HG03354 (cell line): ENCODE measurements around the gene PPARG.
"Not testable (repeated sequence)": the region's sequence is repeated elsewhere in the genome, so short reads cannot be mapped to it uniquely, and the experiment has no call there.

Source experiments
- ATAC-seq: cut with Tn5 transposase; IDR thresholded peaks from one replicate; pipeline ENCODE4 v1.9.1; 2021; ENCODE audit warnings: mild to moderate bottlenecking; ENCODE audit not compliant: unreplicated experiment, poor library complexity, severe bottlenecking

The PPARG gene

DNA sequence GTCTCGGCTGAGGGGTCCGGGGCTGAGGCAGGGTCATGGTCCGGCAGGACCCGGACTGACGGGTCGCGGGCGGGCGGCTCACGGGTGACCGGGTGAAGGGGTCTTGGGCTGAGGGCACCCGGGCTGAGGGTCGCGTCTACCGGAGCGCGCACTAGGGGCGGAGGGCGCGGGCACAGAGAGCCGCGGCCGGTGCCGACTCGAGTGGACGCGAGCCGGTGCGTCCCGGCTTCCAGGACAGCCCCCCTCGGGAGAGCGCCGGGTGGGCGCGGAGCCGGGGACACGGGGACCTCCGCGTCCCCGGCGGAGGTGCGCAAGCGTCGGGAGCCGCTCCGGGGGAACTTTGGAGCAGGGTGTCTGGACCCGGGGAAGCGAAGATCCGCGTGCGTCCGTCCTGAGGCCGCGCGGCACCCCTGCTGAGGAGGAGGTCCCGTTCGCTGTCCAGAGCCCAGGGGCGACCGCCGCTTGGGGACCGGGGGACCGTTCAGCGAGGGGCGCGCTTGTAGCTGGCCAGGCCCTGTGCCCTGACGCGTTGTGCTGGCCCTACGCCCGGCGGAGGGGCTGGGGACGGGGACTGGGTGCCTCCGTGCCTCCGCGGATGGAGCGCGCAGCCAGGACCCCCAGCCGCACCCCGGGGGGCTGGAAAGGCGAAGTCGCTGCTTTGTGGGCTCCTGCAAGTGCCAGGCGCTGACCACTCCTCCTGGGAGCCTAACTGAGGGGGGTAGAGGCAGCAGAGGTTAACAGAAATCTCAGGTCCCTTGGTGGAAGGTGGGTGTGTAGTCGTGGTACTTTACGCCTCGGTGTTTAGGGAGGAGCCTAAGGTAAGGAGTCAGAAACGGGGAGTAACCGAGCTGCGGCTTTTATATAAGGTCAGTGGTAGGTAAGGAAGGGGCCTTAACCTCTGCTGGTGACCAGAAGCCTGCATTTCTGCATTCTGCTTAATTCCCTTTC lies at the start of gene PPARG:
PPARG (plus strand) TSS at position 889 of the 948 bp plus-strand sequence. CDS start 90,642 bp downstream, outside the sequence.
- no peak for ATAC-seq

DNA sequence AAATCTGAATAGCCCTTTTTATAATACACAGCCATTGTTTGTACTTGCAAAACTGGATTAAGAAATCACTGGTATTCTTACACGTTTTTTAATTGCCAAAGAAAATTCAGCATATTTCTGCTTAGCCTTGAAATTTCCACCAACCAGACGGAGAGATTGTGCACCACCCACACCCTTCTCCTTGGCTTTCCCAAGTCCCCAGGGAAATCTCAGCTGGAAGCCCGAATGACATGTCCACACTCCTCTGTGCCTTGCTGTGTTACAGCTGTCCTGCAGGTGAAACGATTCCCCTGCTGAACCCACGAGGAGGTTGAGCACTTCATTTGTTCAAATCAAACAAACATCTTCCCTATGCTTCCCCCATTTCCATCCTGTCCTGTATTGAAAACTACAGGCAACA lies 49.6 kb upstream of the PPARG start:
- ATAC-seq, result no peak

DNA sequence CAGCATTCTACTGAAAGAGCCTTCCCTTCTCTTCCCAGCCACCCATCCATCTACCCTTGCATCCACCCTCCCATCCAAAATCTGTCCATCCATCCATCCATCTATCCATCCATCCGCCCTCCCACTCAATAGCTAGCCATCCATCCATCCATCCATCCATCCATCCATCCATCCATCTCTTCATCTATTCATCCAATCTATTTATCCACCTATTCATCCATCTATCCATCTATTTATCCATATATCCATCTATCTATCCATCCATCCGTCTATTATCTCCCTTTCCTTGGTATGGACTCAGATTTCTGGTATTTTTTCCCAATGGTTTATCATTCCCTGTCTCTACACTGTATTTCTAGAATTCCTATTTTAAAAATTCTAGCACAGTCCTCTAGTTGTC lies 46.1 kb upstream of the PPARG start:
- no peak for ATAC-seq

DNA sequence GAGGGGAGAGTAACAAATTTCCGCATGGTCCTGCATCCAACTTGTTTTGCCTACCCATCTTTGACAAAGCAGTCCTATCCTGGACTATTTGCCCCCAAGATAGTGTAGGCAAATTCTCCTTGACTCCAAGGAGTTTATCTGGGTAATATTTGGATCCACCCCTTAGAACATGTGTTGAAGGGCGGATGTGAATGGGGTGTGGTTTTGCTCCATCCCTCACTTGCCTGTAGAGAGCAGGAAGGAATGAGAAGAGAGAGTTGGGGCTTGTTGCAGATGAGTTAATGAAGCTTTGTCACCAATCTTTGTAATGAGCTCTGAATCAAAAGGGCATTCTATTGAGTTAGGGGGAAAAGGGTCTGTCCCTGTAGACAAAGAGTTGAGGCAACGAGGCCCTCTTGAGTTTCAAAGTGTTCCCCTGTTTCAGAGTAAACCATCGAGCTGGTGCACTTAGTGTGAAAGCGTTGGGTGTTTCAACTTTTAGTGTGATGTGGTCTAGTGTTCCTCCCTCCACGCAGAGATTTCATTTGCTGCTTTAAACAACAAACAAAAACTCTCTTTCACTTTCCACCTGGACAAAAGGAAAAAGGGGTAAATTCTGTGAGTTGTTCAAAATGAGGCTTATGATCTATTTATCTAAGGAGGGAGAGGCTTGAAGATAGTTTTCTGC lies 42.2 kb upstream of the PPARG start:
- no peak for ATAC-seq

DNA sequence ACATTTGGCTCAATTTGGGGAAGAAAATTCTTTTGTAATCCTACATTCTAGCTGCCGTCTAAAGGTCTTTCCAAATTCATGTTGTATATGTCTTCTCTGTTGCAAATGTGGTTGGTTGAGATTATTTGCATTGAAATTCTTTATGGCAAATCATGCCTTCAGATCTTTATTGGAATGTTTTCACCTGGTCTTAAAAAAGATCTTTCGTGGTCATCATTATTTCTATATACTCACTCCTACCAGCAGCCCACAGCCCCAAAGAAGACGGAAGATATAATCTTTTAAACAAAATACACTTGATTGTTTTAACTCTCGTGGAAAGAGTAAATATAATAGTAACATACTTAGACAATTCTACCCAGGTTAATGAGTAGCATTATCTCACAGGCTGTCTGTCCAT lies 41.5 kb upstream of the PPARG start:
- ATAC-seq, result no peak

DNA sequence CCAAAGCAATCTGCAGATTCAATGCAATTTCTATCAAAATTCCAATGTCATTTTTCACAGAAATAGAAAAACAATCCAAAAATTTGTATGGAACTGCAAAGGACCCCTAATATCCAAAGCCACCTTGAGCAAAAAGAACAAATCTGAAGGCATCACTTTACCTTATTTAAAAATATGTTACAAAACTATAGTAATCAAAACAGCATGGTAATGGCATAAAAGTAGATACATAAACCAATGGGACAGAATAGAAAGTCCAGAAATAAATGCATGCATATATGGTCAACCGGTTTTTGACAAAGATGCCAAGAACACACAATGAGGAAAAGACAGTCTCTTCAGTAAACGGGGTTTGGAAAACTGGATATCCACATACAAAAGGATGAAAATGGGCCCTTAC lies 39.4 kb upstream of the PPARG start:
- ATAC-seq, result no peak

DNA sequence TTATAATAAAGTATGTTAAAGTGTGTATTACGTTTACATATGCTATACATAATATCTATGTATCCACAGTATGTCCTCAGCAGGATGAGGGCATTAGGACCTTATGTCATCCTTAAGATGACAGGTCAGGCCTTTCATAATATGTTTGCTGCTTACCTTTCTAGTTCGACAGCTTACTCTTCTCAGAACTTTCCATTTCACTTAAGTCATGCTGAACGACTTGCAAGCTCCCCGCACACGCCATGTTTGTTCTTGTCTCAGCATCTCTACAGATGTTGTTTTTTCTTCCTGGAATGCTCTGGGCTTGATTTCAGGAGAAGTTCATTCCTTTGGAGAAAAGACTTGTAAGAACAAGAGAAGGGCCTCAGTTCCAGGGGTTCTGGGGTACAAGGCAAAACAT lies 36.0 kb upstream of the PPARG start:
- no peak for ATAC-seq

DNA sequence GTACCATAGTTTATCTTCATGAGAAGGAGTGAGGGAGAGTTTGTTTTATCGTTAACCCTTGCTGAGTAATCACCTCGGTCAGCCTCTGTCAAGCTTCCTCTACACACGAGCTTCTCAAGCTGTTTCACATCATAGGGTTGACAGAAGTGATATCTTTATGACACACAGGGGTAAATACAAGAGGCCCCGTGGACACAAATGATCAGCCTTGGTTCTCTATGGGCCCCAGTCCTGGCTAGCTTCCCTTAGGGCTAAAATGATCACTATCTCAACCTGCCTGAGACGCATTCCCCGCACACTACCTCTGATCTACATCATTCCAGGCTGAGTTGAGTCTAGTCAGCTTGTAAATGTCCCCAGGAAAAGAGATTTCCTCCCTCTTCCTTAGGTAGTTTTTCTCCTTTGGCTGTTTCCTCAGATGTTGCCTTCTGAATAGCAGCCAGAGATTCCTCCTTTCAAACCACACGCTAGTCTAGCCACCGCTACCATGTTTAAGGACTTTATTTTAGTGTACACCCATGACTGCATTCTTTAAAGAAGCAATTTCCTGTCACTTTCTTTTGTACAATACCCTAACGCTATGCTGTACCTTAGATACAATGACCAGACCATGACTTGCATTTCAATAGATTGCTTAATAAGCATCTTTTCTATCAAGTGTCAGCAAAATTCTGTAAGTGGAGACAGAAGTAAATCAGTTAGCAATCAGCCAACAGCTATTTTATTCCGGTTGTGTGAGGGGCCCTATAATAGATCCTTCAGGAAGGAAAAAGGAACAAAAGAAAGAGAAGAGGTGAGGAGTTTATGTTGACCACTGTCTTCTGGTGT lies 35.1 kb upstream of the PPARG start:
- ATAC-seq, result no peak

DNA sequence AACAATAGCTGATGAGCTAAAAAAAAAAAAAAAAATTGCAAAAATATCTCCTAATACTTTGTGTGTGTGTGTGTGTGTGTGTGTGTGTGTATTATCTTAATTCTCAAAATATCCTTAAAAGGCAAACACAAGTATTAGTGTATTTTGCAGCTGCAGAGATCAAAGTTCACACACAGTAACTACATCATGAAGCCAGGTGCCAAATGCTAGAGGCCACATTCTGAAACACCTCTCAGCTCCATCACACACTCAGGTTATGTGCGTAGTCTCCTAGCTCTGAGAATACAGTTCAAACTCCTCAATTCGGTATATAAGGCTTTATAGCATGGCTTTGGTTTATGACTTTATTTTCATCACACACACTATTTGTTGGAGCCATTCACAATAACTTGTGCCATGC lies 33.5 kb upstream of the PPARG start:
- ATAC-seq, result no peak

DNA sequence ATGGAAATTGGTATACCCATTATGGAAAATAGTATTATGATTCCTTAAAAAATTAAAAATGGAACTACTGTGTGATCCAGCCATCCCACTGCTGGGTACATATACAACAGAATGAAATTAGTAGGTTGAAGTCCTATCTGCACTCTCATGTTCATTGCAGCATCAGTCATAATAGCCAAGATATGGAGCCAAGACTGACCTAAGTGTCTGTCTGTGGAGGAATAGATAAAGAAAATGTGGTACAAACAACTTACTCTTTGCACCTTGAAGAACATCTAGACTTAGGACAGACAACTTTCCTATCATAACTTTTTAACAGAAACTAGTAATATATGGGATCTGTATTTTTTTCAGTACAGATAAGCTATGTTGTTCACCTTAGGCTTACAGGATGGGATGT lies 30.0 kb upstream of the PPARG start:
- ATAC-seq, result no peak

DNA sequence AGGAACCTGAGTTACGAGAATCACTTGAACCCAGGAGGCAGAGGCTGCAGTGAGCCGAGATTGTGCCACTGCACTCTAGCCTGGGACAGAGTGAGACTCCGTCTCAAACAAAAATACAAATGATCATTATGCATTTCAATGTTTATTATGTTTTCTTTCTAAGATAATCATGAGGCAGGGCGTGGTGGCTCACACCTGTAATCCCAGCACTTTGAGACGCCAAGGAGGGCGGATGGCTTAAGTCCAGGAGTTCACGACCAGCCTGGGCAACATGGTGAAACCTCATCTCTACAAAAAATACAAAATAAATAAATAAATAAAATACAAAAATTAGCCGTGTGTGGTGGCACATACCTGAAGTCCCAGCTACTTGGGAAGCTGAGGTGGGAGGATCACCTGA lies 26.7 kb upstream of the PPARG start:
- ATAC-seq, result not testable (repeated sequence)

DNA sequence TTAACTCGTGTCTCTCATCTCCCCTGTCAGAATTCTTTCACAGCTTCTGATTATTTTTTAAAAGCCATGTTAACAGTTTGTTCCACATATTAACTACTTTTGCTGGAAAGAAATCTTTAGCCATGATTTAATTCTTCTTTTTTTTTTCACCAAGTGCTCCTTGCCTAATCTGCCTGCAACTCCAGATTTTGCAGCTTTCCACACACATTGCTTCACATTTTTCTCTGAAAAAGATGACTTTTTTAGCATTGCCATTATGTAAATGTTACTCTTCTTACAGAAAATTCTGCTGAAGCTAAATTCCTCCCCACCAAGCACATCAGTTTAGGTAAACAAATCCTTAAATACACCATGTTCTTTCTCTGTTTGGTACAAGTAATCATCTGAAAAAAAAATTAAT lies 23.4 kb upstream of the PPARG start:
- ATAC-seq, result no peak

DNA sequence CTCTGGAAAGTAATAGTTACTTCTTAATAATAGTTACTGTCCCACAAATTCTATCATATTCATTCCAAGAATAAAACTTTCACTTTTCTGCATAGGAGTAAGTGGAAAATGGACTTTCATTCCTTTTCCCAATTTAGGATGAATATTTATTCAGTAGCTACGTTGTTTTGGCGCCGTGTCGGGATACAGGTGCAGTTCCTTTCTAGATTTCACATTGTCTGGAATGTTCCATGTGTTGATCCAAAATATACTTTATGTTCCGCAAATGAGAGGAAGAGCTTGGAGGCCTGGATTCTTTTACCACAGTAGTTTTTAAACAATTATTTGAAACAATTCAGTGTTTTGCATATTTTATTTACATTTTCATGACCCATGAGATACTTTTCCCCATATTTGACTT lies 22.8 kb upstream of the PPARG start:
- ATAC-seq, result no peak

DNA sequence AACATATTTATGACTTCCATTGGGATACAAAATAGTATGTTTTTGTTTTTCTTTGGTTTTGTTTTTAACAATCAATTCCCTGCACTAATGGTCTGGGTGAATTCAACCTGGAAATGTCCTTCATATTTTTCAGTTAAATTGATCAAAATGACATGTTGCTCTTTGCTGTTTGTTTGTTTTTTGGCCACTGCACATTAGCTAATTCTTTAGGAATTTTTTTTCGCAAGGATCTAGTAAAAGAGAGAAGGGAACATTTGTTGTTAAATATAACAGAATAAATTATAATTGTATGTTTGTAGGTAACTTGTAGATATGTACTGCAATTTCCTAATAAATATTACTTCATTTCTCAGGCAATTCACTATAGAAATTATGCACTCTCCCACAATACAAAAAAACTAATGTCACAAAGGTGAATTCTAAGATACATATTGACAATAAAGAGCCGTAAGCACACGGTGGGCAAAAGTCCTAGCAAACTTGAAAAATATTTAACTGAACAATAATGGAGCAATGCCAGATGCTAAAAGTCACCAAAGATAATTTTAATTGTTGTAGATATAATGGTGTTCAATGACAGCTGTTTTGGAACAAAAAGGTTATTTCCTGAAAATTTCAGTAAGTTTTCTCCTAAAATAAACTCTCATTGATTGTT lies 21.4 kb upstream of the PPARG start:
- no peak for ATAC-seq

DNA sequence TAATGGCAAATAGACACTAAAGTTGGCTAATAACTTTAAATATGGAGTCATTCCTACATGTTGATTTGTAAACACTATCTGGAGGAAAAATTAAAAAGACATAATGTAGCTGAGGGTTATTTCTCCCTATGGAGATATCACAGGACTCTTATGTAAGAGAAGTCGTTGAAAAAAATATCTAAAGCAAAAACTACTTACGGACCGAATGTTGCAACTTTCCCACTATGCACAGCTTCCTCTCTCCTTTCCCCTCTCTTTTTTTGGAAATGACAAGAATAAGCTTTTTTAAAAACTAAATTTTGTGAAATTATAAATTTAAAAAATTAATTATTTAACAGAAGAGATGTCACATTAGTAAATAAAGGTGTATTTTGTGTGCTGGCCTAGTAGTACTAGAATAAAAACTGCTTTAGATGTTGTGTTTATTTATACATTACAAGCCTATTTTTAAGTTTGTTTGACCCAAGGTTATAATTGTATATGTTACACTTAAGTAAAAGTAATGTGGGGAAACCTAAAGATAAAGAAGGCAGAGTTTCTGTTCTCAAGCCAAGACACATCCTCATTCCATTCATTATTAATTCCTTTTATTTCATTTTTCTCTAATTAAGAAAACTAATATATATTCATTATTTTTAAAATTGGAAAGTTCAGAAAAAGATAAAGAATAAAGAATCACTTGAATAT lies 20.7 kb upstream of the PPARG start:
- ATAC-seq, result no peak

DNA sequence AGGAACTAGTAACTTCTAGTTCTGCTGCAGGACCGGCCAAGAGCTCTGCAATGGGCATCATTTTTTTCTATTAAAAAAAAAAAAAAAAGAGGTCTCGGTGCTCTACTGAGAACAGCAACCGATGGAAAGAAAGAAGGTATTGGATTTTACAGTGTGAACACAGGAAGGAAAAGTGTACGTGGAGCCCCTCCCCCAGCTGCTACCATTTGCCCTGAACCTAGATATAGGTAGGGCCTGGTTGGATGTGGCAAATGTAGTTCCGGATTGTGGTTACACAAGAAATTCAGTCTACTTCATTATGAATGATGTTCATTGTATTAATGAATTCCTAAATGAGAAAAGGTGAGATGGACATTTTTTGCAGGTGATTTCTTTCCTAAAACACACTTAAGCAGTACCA lies 17.9 kb upstream of the PPARG start:
- ATAC-seq, result no peak

DNA sequence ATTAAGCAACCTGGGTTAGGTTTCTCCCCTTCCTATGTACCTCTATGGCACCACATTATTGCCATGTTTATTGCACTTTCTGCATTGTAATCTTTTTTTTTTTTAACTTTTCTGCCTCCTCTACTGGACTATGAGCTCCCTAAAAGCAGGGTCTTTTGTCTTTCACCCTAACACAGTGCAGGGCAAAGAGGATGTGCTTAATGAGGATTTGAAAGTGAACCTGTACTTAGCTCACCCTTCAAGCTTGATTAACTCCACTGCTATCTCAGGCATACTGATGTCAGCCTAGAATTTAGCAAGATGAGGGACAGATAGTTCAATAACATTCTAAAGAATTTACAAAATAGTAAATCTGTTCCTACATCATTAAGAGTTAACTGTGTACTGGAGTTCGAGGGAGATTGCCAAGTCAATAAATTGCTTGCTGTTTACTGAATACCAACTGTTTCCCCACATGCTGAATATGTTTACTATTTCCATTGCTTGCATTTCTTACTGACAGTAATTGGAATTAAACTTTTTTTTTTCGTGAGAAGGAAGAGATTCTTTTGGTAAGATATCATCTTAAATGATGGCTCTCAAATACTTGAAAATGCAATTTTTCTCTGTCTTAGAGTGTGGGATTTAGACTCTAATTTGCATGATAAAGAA lies 15.7 kb upstream of the PPARG start:
- ATAC-seq, result peak; percentile 99

DNA sequence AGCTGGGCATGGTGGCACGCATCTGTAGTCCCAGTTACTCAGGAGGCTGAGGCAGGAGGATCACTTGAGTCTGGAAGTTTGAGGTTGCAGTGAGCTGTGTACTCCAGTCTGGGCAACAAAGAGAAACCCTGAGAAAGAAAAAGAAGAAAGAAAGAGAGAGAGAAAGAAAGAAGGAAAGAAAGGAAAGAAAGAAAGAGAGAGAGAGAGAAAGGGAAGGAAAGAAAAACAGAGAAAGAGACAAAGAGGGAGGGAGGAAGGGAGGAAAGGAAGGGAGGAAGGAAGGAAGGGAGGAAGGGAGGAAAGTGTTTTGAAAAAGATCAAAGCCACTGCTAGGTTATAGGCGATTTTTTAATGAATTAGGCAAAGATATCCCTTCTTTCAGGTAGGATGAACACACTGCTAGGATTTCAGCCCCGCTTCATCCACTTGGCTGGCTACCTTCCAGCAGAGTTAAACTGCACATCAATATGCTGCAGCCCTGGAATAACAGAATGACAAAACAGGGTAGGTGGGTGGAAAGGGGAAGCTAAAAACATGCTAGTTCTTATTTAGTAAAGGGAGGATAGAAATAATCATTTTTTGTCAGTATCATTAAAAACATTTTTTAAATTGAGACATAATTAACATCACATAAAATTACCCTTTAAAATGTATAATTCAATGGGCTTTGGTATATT lies 12.8 kb upstream of the PPARG start:
- ATAC-seq, result no peak
